ENCODE results near the gene SAMD1.
A peak's percentile ranks its signal among the peaks of the same experiment; 100 is the strongest.
"Not testable (repeated sequence)": the region's sequence is repeated elsewhere in the genome, so short reads cannot be mapped to it uniquely, and the experiment has no call there.

SAMD1 gene

GRCh38 chr19:14061081-14061749 lies 29.3 kb downstream of the SAMD1 start:
- DNase-seq (ENCODE audit: low spot score) = no peak

GRCh38 chr19:14059652-14060155 lies 30.8 kb downstream of the SAMD1 start:
- no peak for DNase-seq (ENCODE audit: low spot score)

GRCh38 chr19:14059093-14059480 lies 31.5 kb downstream of the SAMD1 start:
- no peak for DNase-seq (ENCODE audit: low spot score)

- no peak for DNase-seq (ENCODE audit: low spot score)
Measured at GRCh38 chr19:14058182-14059092, 32.1 kb downstream of the SAMD1 start.

GRCh38 chr19:14056741-14057356 lies 33.7 kb downstream of the SAMD1 start:
- DNase-seq (ENCODE audit: low spot score) = no peak

GRCh38 chr19:14056069-14056666 lies 34.4 kb downstream of the SAMD1 start:
- no peak for DNase-seq (ENCODE audit: low spot score)

- DNase-seq (ENCODE audit: low spot score) = no peak
Measured at GRCh38 chr19:14055396-14055795, 35.2 kb downstream of the SAMD1 start.

GRCh38 chr19:14054721-14055120 lies 35.8 kb downstream of the SAMD1 start:
- DNase-seq (ENCODE audit: low spot score) = no peak

- no peak for DNase-seq (ENCODE audit: low spot score)
Measured at GRCh38 chr19:14054099-14054498, 36.5 kb downstream of the SAMD1 start.

- no peak for DNase-seq (ENCODE audit: low spot score)
Measured at GRCh38 chr19:14053500-14053899, 37.1 kb downstream of the SAMD1 start.

- DNase-seq (ENCODE audit: low spot score) = no peak
Measured at GRCh38 chr19:14053032-14053431, 37.5 kb downstream of the SAMD1 start.

GRCh38 chr19:14052470-14052869 lies 38.1 kb downstream of the SAMD1 start:
- DNase-seq (ENCODE audit: low spot score) = no peak

GRCh38 chr19:14051980-14052379 lies 38.6 kb downstream of the SAMD1 start:
- DNase-seq (ENCODE audit: low spot score) = no peak

GRCh38 chr19:14050961-14051360 lies 39.6 kb downstream of the SAMD1 start:
- DNase-seq (ENCODE audit: low spot score) = not testable (repeated sequence)

GRCh38 chr19:14050512-14050911 lies 40.0 kb downstream of the SAMD1 start:
- no peak for DNase-seq (ENCODE audit: low spot score)

- DNase-seq (ENCODE audit: low spot score) = no peak
Measured at GRCh38 chr19:14048443-14049153, 42.0 kb downstream of the SAMD1 start.

- DNase-seq (ENCODE audit: low spot score) = not testable (repeated sequence)
Measured at GRCh38 chr19:14047866-14048265, 42.7 kb downstream of the SAMD1 start.

GRCh38 chr19:14042659-14043608 lies 47.6 kb downstream of the SAMD1 start:
- peak; percentile 64 for DNase-seq (ENCODE audit: low spot score)

- no peak for DNase-seq (ENCODE audit: low spot score)
Measured at GRCh38 chr19:14039181-14039580, 51.4 kb downstream of the SAMD1 start.

Measured in Ammon's horn (tissue), 1 donor.